Neural cell (in vitro differentiated cells): ENCODE results near the gene SLC27A6. TPM values are rescaled to one million over a fixed set of nuclear protein-coding genes. Genes with fewer than 3 reads are reported as not detected.

Source experiments
- H2AFZ ChIP-seq: fragments of 200-600, 300-800 bp; sonication (generic), shearing (Covaris generic); 2 replicates; pipeline ENCODE4 v1.6.0; 2014; ENCODE audit warnings: low read depth, mild to moderate bottlenecking, antibody characterized with exemption, low read length, moderate library complexity
- H3F3A ChIP-seq: fragments of 200-600 bp; shearing (Covaris generic); 2 replicates; pipeline ENCODE4 v1.6.1; 2016; ENCODE audit warnings: mild to moderate bottlenecking, moderate library complexity, mixed read lengths, antibody characterized with exemption, low read length; ENCODE audit not compliant: insufficient read depth, poor library complexity, severe bottlenecking
- H3K27ac ChIP-seq: fragments of 200-600, 300-800 bp; sonication (generic), shearing (Covaris generic); 2 replicates; pipeline ENCODE4 v1.5.1; 2014; ENCODE audit warnings: mild to moderate bottlenecking, low read length, moderate library complexity
- H3K27me3 ChIP-seq: fragments of 300-800, 200-600 bp; sonication (generic), shearing (Covaris generic); 2 replicates; pipeline ENCODE4 v1.6.0; 2014; ENCODE audit warnings: mild to moderate bottlenecking, low read depth, low read length, moderate library complexity; ENCODE audit not compliant: insufficient read depth
- H3K36me3 ChIP-seq: fragments of 300-800, 200-600 bp; sonication (generic), shearing (Covaris generic); 2 replicates; pipeline ENCODE4 v1.5.1; 2014; ENCODE audit warnings: mild to moderate bottlenecking, antibody characterized with exemption, low read length, moderate library complexity; ENCODE audit not compliant: insufficient read depth
- H3K4me2 ChIP-seq: fragments of 300-800, 200-600 bp; sonication (generic), shearing (Covaris generic); 2 replicates; pipeline ENCODE4 v1.6.0; 2014; ENCODE audit warnings: mild to moderate bottlenecking, low read length
- H3K4me3 ChIP-seq: fragments of 300-800, 200-600 bp; sonication (generic), shearing (Covaris generic); 2 replicates; pipeline ENCODE4 v1.5.1; 2014; ENCODE audit warnings: mild to moderate bottlenecking, low read length, moderate library complexity
- H3K79me2 ChIP-seq: fragments of 200-600 bp; shearing (Covaris generic); replicated peaks from 2 replicates; pipeline ENCODE4 v1.6.0; 2014; ENCODE audit warnings: mild to moderate bottlenecking, low read length, moderate library complexity; ENCODE audit not compliant: insufficient read depth
- H3K9ac ChIP-seq: fragments of 300-800, 200-600 bp; sonication (generic), shearing (Covaris generic); 2 replicates; pipeline ENCODE4 v1.6.1; 2016; ENCODE audit warnings: mild to moderate bottlenecking, low read length, mixed read lengths
- H3K9me2 ChIP-seq: fragments of 200-600 bp; shearing (Covaris generic); 2 replicates; pipeline ENCODE4 v1.6.1; 2016; ENCODE audit warnings: mild to moderate bottlenecking, low read length, mixed read lengths; ENCODE audit not compliant: insufficient read depth
- H3K9me3 ChIP-seq: fragments of 200-600, 300-800 bp; sonication (generic), shearing (Covaris generic); 2 replicates; pipeline ENCODE4 v1.6.1; 2016; ENCODE audit warnings: mild to moderate bottlenecking, mixed run types, low read length, moderate library complexity, mixed read lengths
- H4K20me1 ChIP-seq: fragments of 200-600 bp; shearing (Covaris generic); 2 replicates; pipeline ENCODE4 v1.6.1; 2016; ENCODE audit warnings: mild to moderate bottlenecking, mixed run types; ENCODE audit not compliant: insufficient read depth
- EP300 ChIP-seq: fragments of 450-650 bp; conservative IDR thresholded peaks from 2 replicates; pipeline ENCODE4 v1.6.1; 2014; ENCODE audit warnings: antibody characterized with exemption, mild to moderate bottlenecking, moderate library complexity; ENCODE audit not compliant: poor library complexity, severe bottlenecking
- EZH2 ChIP-seq: fragments of 200-600, 300-800 bp; shearing (Covaris generic), sonication (generic); IDR thresholded peaks from 2 replicates; pipeline ENCODE4 v1.6.1; 2014; ENCODE audit warnings: antibody characterized with exemption, low read length, borderline replicate concordance, mild to moderate bottlenecking; ENCODE audit not compliant: insufficient read depth, poor library complexity, severe bottlenecking
- MXI1 ChIP-seq: fragments of 450-650 bp; conservative IDR thresholded peaks from 2 replicates; pipeline ENCODE4 v1.6.1; 2014; ENCODE audit warnings: antibody characterized with exemption, mild to moderate bottlenecking; ENCODE audit not compliant: poor library complexity, severe bottlenecking
- POLR2AphosphoS5 ChIP-seq: IDR thresholded peaks from 2 replicates; pipeline ENCODE4 v1.6.1; 2012
- RAD21 ChIP-seq: fragments of 450-650 bp; conservative IDR thresholded peaks from 2 replicates; pipeline ENCODE4 v1.6.1; 2014; ENCODE audit warnings: antibody characterized with exemption, mild to moderate bottlenecking, moderate library complexity
- SMC3 ChIP-seq: fragments of 450-650 bp; conservative IDR thresholded peaks from 2 replicates; pipeline ENCODE4 v1.6.1; 2014; ENCODE audit warnings: antibody characterized with exemption, mild to moderate bottlenecking, moderate library complexity; ENCODE audit not compliant: poor library complexity
- TAF1 ChIP-seq: IDR thresholded peaks from 2 replicates; pipeline ENCODE4 v1.6.1; 2012; ENCODE audit warnings: low read depth
- polyA plus RNA-seq: library from polyadenylated mRNA; depleted of rRNA; stranded (reverse); fragments of >200 nt; gene quantifications from 2 replicates; pipeline ENCODE4 v1.2.3, GENCODE V29; 2014
- TF ChIP-seq, protein P1 (sequence below): fragments of 450-650 bp; IDR thresholded peaks from 2 replicates; pipeline ENCODE4 v1.5.1; 2014; ENCODE audit warnings: antibody characterized with exemption, mild to moderate bottlenecking, moderate library complexity; ENCODE audit not compliant: poor library complexity, severe bottlenecking
- TF ChIP-seq, protein P2 (sequence below): IDR thresholded peaks from 2 replicates; pipeline ENCODE4 v1.6.1; 2012; ENCODE audit warnings: borderline replicate concordance

The SLC27A6 gene
- polyA plus RNA-seq, 1 donor from 2014 or later, result 0.37 TPM

DNA sequence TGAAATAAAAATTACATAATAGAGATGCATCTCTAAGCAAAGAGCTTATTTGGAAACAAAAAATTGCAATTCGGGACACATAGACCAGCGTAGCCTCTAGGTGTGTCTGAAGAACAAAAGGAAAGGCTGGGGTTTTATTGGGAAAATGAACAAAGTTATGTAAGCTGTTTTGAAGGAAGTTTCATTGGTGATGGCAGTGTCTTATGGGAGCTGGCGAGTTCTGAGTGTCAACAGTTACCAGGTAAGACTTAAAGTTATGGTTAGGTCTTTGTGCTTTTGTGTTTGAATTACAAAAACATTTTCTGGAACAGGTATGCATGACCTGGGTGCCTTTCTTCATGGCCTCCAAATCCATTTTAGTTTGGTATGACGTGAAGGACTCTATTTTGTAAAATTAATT, 48.9 kb downstream of the SLC27A6 start:
- Histone ChIP-seq H4K20me1 (no peaks in the 10 kb centered on the region), H3K27ac (no peak overlapping the region), H3K36me3 (no peaks in the 10 kb centered on the region), H3F3A (no peaks in the 10 kb centered on the region), H3K79me2 (no peaks in the 10 kb centered on the region), H3K4me2 (no peak overlapping the region), H3K4me3 (no peak overlapping the region), H3K9me2 (no peaks in the 10 kb centered on the region), H2AFZ (no peak overlapping the region), H3K9me3 (no peaks in the 10 kb centered on the region), H3K27me3 (no peaks in the 10 kb centered on the region), H3K9ac (no peak overlapping the region)
- no peak for TF ChIP-seq MXI1
- TF ChIP-seq, protein P1, sequence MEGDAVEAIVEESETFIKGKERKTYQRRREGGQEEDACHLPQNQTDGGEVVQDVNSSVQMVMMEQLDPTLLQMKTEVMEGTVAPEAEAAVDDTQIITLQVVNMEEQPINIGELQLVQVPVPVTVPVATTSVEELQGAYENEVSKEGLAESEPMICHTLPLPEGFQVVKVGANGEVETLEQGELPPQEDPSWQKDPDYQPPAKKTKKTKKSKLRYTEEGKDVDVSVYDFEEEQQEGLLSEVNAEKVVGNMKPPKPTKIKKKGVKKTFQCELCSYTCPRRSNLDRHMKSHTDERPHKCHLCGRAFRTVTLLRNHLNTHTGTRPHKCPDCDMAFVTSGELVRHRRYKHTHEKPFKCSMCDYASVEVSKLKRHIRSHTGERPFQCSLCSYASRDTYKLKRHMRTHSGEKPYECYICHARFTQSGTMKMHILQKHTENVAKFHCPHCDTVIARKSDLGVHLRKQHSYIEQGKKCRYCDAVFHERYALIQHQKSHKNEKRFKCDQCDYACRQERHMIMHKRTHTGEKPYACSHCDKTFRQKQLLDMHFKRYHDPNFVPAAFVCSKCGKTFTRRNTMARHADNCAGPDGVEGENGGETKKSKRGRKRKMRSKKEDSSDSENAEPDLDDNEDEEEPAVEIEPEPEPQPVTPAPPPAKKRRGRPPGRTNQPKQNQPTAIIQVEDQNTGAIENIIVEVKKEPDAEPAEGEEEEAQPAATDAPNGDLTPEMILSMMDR, result no peak
- TF ChIP-seq TAF1, result no peak
- TF ChIP-seq, protein P2, sequence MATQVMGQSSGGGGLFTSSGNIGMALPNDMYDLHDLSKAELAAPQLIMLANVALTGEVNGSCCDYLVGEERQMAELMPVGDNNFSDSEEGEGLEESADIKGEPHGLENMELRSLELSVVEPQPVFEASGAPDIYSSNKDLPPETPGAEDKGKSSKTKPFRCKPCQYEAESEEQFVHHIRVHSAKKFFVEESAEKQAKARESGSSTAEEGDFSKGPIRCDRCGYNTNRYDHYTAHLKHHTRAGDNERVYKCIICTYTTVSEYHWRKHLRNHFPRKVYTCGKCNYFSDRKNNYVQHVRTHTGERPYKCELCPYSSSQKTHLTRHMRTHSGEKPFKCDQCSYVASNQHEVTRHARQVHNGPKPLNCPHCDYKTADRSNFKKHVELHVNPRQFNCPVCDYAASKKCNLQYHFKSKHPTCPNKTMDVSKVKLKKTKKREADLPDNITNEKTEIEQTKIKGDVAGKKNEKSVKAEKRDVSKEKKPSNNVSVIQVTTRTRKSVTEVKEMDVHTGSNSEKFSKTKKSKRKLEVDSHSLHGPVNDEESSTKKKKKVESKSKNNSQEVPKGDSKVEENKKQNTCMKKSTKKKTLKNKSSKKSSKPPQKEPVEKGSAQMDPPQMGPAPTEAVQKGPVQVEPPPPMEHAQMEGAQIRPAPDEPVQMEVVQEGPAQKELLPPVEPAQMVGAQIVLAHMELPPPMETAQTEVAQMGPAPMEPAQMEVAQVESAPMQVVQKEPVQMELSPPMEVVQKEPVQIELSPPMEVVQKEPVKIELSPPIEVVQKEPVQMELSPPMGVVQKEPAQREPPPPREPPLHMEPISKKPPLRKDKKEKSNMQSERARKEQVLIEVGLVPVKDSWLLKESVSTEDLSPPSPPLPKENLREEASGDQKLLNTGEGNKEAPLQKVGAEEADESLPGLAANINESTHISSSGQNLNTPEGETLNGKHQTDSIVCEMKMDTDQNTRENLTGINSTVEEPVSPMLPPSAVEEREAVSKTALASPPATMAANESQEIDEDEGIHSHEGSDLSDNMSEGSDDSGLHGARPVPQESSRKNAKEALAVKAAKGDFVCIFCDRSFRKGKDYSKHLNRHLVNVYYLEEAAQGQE, result no peak
- no peak for TF ChIP-seq RAD21
- TF ChIP-seq SMC3, result no peak
- TF ChIP-seq EP300, result no peak
- TF ChIP-seq POLR2AphosphoS5, result no peak
- no peak for TF ChIP-seq EZH2

- H3K27ac ChIP-seq, result no peak overlapping the region
- no peaks in the 10 kb centered on the region for H3K9me2 ChIP-seq
- H3K9ac ChIP-seq, result no peak overlapping the region
- no peaks in the 10 kb centered on the region for H3F3A ChIP-seq
- H3K27me3 ChIP-seq, result no peaks in the 10 kb centered on the region
- no peaks in the 10 kb centered on the region for H3K79me2 ChIP-seq
- no peak overlapping the region for H3K4me2 ChIP-seq
- H4K20me1 ChIP-seq, result no peaks in the 10 kb centered on the region
- TF ChIP-seq EZH2 (no peak), TAF1 (no peak), POLR2AphosphoS5 (no peak), RAD21 (no peak), MXI1 (no peak)
- no peak overlapping the region for H2AFZ ChIP-seq
- no peaks in the 10 kb centered on the region for H3K9me3 ChIP-seq
- H3K4me3 ChIP-seq, result no peak overlapping the region
- H3K36me3 ChIP-seq, result no peaks in the 10 kb centered on the region
These were observed 53.5 kb downstream of the SLC27A6 start for GRCh38 chr5:129018837-129019236.
